K562 (cell line): ENCODE measurements around the gene UNC45A. TPM values are rescaled to one million over a fixed set of nuclear protein-coding genes. Genes with fewer than 3 reads are reported as not detected.

Experiments
- ATF7 ChIP-seq: fragments of 450-650 bp; IDR thresholded peaks from 2 replicates; pipeline ENCODE4 v1.7.1; 2014; ENCODE audit warnings: mild to moderate bottlenecking, moderate library complexity
- CCNT2 ChIP-seq: IDR thresholded peaks from 2 replicates; pipeline ENCODE4 v1.6.1; 2011; ENCODE audit warnings: borderline replicate concordance, low read depth, mild to moderate bottlenecking, moderate library complexity, mixed read lengths, low read length; ENCODE audit not compliant: insufficient read length; ENCODE audit errors: extremely low read depth
- CTCFL ChIP-seq: IDR thresholded peaks from 2 replicates; pipeline ENCODE4 v1.6.1; 2011; ENCODE audit warnings: borderline replicate concordance, low read depth, mild to moderate bottlenecking, moderate library complexity, low read length; ENCODE audit not compliant: insufficient read depth, poor library complexity, severe bottlenecking
- FIP1L1 ChIP-seq: fragments of 200-400 bp; formaldehyde crosslinking; IDR thresholded peaks from 2 replicates; pipeline ENCODE4 v1.6.1; 2018; ENCODE audit warnings: mild to moderate bottlenecking, low read depth, low read length; ENCODE audit not compliant: poor library complexity, severe bottlenecking
- HDAC1 ChIP-seq, 2 experiments: fragments of 450-650 bp; IDR thresholded peaks; 2 replicates each; pipeline ENCODE4 v1.6.1; 2016 to 2017; ENCODE audit warnings: inconsistent platforms in 1 of 2, mild to moderate bottlenecking in 1 of 2, moderate library complexity in 1 of 2
- HES1 ChIP-seq: fragments of 450-650 bp; IDR thresholded peaks from 2 replicates; pipeline ENCODE4 v1.6.1; 2016; ENCODE audit warnings: low read depth, mild to moderate bottlenecking, moderate library complexity
- NCOR1 ChIP-seq: fragments of 450-650 bp; IDR thresholded peaks from 2 replicates; pipeline ENCODE4 v1.6.1; 2016; ENCODE audit warnings: mild to moderate bottlenecking, moderate library complexity
- NR2C1 ChIP-seq, 2 experiments: fragments of 450-650 bp; IDR thresholded peaks; 2 replicates each; pipeline ENCODE4 v1.6.1; 2017; ENCODE audit warnings: mild to moderate bottlenecking in 2 of 2, antibody characterized with exemption in 1 of 2, inconsistent platforms in 1 of 2, missing compliant biosample characterization in 1 of 2, missing genetic modification characterization in 1 of 2
- PHB2 ChIP-seq: fragments of 450-650 bp; IDR thresholded peaks from 2 replicates; pipeline ENCODE4 v1.6.1; 2017; ENCODE audit warnings: low read depth
- PURB ChIP-seq: sonication (generic); formaldehyde crosslinking; IDR thresholded peaks from 2 replicates; pipeline ENCODE4 v1.9.0; 2021; ENCODE audit warnings: low read depth, mild to moderate bottlenecking, missing genetic modification reagents
- SMARCB1 ChIP-seq: IDR thresholded peaks from 2 replicates; pipeline ENCODE4 v1.6.1; 2011; ENCODE audit warnings: improper control_type of control experiment, low read depth; ENCODE audit not compliant: insufficient read length
- SNIP1 ChIP-seq: fragments of 450-650 bp; IDR thresholded peaks from 2 replicates; pipeline ENCODE4 v1.7.1; 2017; ENCODE audit warnings: low read depth, mild to moderate bottlenecking
- SRSF7 ChIP-seq: fragments of 200-400 bp; formaldehyde crosslinking; optimal IDR thresholded peaks from 2 replicates; pipeline ENCODE3; 2017; ENCODE audit warnings: mild to moderate bottlenecking, low read depth, low read length
- TAF1 ChIP-seq: IDR thresholded peaks from 2 replicates; pipeline ENCODE4 v1.6.1; 2011; ENCODE audit warnings: mild to moderate bottlenecking, low read length, moderate library complexity; ENCODE audit not compliant: insufficient read depth, control insufficient read depth, severe bottlenecking; ENCODE audit errors: extremely low read depth
- TFAM ChIP-seq: fragments of 250-450 bp; sonication (Bioruptor Pico); conservative IDR thresholded peaks from 2 replicates; pipeline ENCODE4 v1.5.0; 2021; ENCODE audit warnings: mild to moderate bottlenecking, moderate library complexity
- U2AF1 ChIP-seq: fragments of 200-400 bp; formaldehyde crosslinking; optimal IDR thresholded peaks from 2 replicates; pipeline ENCODE3; 2017; ENCODE audit warnings: mild to moderate bottlenecking, low read depth, low read length, moderate library complexity
- ZFP36 ChIP-seq: fragments of 150-350 bp; IDR thresholded peaks from 2 replicates; pipeline ENCODE4 v1.6.1; 2018; ENCODE audit warnings: low read length, low read depth; ENCODE audit not compliant: partially characterized antibody
- ZNF140 ChIP-seq: fragments of 250-450 bp; sonication (Bioruptor Pico); IDR thresholded peaks from 2 replicates; pipeline ENCODE4 v1.8.0; 2021; ENCODE audit warnings: moderate library complexity, mild to moderate bottlenecking, inconsistent platforms
- ZNF282 ChIP-seq: sonication (generic); formaldehyde crosslinking; IDR thresholded peaks from 2 replicates; pipeline ENCODE4 v1.8.1; 2023; ENCODE audit warnings: missing genetic modification reagents
- ZNF384 ChIP-seq: IDR thresholded peaks from 2 replicates; pipeline ENCODE4 v1.6.1; 2012; ENCODE audit warnings: low read depth, low read length, improper control_type of control experiment
- ZNF75A ChIP-seq: fragments of 450-650 bp; formaldehyde crosslinking; IDR thresholded peaks from 2 replicates; pipeline ENCODE4 v1.4.0; 2020; ENCODE audit warnings: mild to moderate bottlenecking
- polyA plus RNA-seq, 8 experiments: library from polyadenylated mRNA; depleted of rRNA in 4 of 8; stranded (reverse) in 5 of 8; unstranded in 3 of 8; fragments of >200 nt; fragmentation: Nextera tagmentation in 2 of 8; fragmentation: Illumina TruSeq in 1 of 8; extraction: Ambion mirVana in 2 of 8; extraction: Trizol in 1 of 8; gene quantifications; 2 replicates each; pipeline versions ENCODE4 v1.2.1 to v1.2.3, GENCODE V29; 2011 to 2014; ENCODE audit warnings: inconsistent platforms in 1 of 8, missing spikeins in 1 of 8
- total RNA-seq, 7 experiments: library from RNA; depleted of rRNA in 6 of 7; stranded (reverse); fragments of >200 nt in 6 of 7; fragmentation: Illumina TruSeq in 2 of 7; extraction: Trizol in 2 of 7; gene quantifications; 2 replicates each; pipeline versions ENCODE4 v1.2.1 to v1.2.3, GENCODE V29; 2011 to 2021; ENCODE audit warnings: low replicate concordance in 1 of 7
- TF ChIP-seq, protein P1 (sequence below): fragments of 450-650 bp; IDR thresholded peaks from 2 replicates; pipeline ENCODE4 v1.7.1; 2018; ENCODE audit warnings: mild to moderate bottlenecking, low read depth; ENCODE audit not compliant: partially characterized antibody

Gene UNC45A
- total and polyA plus RNA-seq, 9 of the 15 experiments (the other 6 are each of a cell fraction or from before 2014, with no cell fraction given): 22.4 to 79.3 (median 43.7) TPM

DNA sequence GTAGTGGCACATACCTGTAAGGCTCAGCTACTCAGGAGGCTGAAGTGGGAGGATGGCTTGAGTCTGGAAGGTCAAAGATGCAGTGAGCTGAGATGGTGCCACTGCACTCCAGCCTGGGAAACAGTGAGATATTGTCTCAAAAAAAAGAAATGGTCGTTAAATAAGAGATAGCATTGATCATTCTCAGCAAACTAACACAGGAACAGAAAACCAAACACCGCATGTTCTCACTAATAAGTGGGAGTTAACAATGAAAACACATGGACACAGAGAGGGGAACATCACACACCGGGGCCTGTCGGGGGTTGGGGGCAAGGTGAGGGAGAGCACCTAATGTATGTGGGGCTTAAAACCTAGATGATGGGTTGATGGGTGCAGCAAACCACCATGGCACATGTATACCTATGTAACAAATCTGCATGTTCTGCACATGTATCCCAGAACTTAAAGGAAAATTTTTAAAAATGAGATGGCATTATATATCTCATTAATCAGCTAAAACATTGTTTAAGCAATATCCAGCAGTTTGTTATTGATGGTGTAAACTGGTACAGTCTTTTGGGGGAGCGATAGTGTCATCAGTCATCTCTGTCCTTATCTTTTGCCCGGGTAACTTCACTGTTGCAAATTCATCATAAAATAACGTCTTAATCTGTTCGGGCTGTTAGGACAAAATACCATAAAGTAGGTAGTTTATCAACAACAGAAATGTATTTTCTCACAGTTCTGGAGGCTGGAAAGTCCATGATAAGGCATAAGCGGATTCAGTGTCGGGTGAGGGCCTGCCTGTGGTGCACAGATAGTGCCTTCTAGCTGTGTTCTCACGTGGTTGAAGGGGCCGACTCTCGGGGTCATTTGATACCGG lies 33.7 kb upstream of the UNC45A start (continued):
- peak; percentile 16; the same call in 1 of the 2 replicates for TF ChIP-seq ZNF75A (CRISPR knock-in tag)
- peak; percentile 21 for TF ChIP-seq SMARCB1
- peak; percentile 51 for TF ChIP-seq TAF1
- no peak for TF ChIP-seq SRSF7
- no peak for TF ChIP-seq U2AF1
- peak; percentile 100 for TF ChIP-seq NCOR1
- TF ChIP-seq ZFP36: no peak
- TF ChIP-seq HDAC1 (IDR thresholded peaks at IDR 0.05): peak; percentile 71 to 84; a peak in 3 of 4 replicates
- no peak for TF ChIP-seq FIP1L1
- peak; percentile 69 for TF ChIP-seq NR2C1 (IDR thresholded peaks at IDR 0.05)
- peak; percentile 79; the same call in 1 of the 2 replicates for TF ChIP-seq NR2C1 (tag; IDR thresholded peaks at IDR 0.05)
- TF ChIP-seq ZNF140 (CRISPR knock-in tag): no peak
- peak; percentile 99 for TF ChIP-seq PHB2
- TF ChIP-seq CTCFL: no peak
- TF ChIP-seq, protein P1, sequence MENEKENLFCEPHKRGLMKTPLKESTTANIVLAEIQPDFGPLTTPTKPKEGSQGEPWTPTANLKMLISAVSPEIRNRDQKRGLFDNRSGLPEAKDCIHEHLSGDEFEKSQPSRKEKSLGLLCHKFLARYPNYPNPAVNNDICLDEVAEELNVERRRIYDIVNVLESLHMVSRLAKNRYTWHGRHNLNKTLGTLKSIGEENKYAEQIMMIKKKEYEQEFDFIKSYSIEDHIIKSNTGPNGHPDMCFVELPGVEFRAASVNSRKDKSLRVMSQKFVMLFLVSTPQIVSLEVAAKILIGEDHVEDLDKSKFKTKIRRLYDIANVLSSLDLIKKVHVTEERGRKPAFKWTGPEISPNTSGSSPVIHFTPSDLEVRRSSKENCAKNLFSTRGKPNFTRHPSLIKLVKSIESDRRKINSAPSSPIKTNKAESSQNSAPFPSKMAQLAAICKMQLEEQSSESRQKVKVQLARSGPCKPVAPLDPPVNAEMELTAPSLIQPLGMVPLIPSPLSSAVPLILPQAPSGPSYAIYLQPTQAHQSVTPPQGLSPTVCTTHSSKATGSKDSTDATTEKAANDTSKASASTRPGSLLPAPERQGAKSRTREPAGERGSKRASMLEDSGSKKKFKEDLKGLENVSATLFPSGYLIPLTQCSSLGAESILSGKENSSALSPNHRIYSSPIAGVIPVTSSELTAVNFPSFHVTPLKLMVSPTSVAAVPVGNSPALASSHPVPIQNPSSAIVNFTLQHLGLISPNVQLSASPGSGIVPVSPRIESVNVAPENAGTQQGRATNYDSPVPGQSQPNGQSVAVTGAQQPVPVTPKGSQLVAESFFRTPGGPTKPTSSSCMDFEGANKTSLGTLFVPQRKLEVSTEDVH: peak; percentile 63
- peak; percentile 96 for TF ChIP-seq CCNT2
- TF ChIP-seq TFAM (CRISPR knock-in tag): no peak
- TF ChIP-seq HES1: peak; percentile 92
- no peak for TF ChIP-seq ZNF282 (CRISPR knock-in tag)
- TF ChIP-seq ZNF384: no peak
- TF ChIP-seq PURB (CRISPR knock-in tag): no peak
- no peak for TF ChIP-seq SNIP1
- peak; percentile 89 for TF ChIP-seq ATF7
